ENCODE data around the gene DPP7. TPM values are rescaled to one million over a fixed set of nuclear protein-coding genes. Genes with fewer than 3 reads are reported as not detected.

The DPP7 gene
- total RNA-seq, 1 experiment from 2014 or later: 139 TPM

DNA sequence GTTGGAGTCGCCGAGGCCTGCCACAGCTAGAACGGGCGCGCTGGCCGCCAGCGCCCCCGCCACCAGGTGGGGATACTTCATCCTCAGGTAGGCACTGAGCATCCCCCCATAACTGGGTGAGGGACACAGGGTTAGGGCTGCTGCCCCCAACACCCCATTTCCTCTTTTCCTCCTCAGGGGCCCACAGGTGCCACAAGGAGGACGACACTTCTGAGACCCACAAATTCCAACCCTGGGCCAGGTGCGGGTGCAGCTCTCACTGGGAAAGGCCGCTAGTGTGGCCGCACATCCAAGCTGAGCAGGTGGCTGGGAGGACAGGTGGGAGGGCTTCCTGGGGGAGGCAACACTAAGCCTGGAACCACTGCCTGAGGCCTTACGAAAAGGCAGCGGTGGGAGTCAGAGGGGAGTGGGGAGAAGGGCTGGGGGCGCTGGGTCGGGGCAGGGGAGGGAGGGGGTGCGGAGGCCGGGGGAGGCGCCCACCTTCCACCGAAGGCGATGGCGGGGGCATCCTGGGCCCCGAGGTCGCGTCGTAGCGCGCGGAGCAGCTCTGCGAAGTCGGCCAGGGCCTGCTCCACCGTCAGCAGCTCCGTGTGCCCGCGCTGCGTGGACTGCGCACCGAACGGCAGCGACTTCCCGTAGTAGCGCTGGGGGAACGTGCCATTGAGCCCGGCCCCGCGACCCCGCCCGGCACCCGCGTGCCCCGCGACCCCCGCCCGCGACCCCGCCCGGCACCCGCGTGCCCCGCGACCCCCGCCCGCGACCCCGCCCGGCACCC, 961 bp downstream of the DPP7 start:
- intact Hi-C loops (cut with micrococcal nuclease): no loop called here
- Mint-ChIP-seq H3K36me3 (ENCODE audit: insufficient read depth, unreplicated experiment) (peaks cover 14% of the 10 kb centered on the region), H3K27ac (ENCODE audit: low read depth, unreplicated experiment) (no peak overlapping the region), H3K4me1 (ENCODE audit: insufficient read depth, unreplicated experiment) (no peaks in the 10 kb centered on the region), H3K27me3 (ENCODE audit: insufficient read depth, unreplicated experiment) (no peaks in the 10 kb centered on the region), H3K9me3 (ENCODE audit: unreplicated experiment) (no peaks in the 10 kb centered on the region), H3K4me3 (ENCODE audit: unreplicated experiment) (peak overlapping the region; percentile 62)
- POLR2A ChIA-PET: interaction anchor here (1.7 to 2.4 kb wide), 2 partner anchors 27 to 30 kb away, joined by 3 to 12 read pairs; partner anchors contain the start of gene MAN1B1
- DNase-seq (ENCODE audit: unreplicated experiment): no peak
- BruUV-seq (replicated peaks): TSS peak; percentile 37
- CTCF ChIA-PET: interaction anchor here (0.6 to 0.8 kb wide), 2 partner anchors 85 to 530 kb away, joined by 3 read pairs; no protein-coding TSS in a partner anchor
- TF ChIP-seq, protein P1, sequence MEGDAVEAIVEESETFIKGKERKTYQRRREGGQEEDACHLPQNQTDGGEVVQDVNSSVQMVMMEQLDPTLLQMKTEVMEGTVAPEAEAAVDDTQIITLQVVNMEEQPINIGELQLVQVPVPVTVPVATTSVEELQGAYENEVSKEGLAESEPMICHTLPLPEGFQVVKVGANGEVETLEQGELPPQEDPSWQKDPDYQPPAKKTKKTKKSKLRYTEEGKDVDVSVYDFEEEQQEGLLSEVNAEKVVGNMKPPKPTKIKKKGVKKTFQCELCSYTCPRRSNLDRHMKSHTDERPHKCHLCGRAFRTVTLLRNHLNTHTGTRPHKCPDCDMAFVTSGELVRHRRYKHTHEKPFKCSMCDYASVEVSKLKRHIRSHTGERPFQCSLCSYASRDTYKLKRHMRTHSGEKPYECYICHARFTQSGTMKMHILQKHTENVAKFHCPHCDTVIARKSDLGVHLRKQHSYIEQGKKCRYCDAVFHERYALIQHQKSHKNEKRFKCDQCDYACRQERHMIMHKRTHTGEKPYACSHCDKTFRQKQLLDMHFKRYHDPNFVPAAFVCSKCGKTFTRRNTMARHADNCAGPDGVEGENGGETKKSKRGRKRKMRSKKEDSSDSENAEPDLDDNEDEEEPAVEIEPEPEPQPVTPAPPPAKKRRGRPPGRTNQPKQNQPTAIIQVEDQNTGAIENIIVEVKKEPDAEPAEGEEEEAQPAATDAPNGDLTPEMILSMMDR (IDR thresholded peaks at IDR 0.05; ENCODE audit: unreplicated experiment): no peak

DNA sequence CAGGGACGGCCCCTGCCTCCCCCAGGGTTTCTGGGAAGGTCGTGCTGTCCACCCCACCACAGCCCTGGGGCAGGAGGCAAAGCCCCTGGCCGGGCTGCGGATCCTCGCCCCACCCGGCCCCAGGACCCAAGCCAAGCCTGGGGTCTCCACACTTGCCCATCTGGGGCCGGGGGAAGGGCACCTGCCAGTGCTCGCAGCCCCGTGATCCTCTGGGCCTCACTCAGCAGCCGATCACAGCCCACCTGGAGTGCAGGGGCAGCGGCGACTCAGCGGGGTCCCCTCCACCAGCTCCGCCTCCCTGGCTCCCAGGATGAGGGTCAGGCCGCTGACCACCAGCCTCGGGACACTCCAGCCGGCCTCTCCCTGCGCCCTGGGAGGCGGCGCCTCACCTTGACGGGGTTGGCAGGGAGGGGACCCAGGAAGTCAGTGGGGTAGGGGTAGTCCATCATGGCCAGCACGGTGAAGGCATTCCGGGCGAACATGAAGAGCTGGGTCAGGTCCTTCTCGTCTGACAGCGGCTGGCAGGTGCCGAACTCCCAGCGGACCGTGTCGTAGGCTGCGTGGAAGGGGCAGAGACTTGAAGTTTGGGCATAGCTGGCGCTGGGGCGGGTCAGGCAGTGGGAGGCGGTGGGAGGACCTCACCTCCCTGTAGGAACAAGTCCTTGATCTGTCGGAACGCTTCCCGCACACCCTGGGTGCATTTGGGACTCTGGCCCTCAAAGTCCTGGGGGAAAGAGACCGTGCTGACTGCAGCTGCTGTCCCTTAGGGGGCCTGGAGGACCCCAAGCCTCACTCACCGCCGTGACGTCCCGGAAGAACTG, 1.8 kb downstream of the DPP7 start:
- Mint-ChIP-seq H3K9me3 (ENCODE audit: unreplicated experiment) (no peaks in the 10 kb centered on the region), H3K4me1 (ENCODE audit: insufficient read depth, unreplicated experiment) (no peaks in the 10 kb centered on the region), H3K4me3 (ENCODE audit: unreplicated experiment) (peak overlapping the region; percentile 62), H3K27ac (ENCODE audit: low read depth, unreplicated experiment) (no peak overlapping the region), H3K36me3 (ENCODE audit: insufficient read depth, unreplicated experiment) (peaks cover 17% of the 10 kb centered on the region), H3K27me3 (ENCODE audit: insufficient read depth, unreplicated experiment) (no peaks in the 10 kb centered on the region)
- BruUV-seq (replicated peaks): no TSS peak
- ChIA-PET POLR2A (interaction anchor here (1.7 kb wide), 1 partner anchor 30 kb away, joined by 3 read pairs; no protein-coding TSS in a partner anchor), CTCF (interaction anchor here (0.6 to 0.8 kb wide), 2 partner anchors 84 to 531 kb away, joined by 3 read pairs; no protein-coding TSS in a partner anchor)
- DNase-seq (ENCODE audit: unreplicated experiment): no peak
- intact Hi-C loops (cut with micrococcal nuclease): no loop called here
- TF ChIP-seq, protein P1 (IDR thresholded peaks at IDR 0.05; ENCODE audit: unreplicated experiment): no peak

DNA sequence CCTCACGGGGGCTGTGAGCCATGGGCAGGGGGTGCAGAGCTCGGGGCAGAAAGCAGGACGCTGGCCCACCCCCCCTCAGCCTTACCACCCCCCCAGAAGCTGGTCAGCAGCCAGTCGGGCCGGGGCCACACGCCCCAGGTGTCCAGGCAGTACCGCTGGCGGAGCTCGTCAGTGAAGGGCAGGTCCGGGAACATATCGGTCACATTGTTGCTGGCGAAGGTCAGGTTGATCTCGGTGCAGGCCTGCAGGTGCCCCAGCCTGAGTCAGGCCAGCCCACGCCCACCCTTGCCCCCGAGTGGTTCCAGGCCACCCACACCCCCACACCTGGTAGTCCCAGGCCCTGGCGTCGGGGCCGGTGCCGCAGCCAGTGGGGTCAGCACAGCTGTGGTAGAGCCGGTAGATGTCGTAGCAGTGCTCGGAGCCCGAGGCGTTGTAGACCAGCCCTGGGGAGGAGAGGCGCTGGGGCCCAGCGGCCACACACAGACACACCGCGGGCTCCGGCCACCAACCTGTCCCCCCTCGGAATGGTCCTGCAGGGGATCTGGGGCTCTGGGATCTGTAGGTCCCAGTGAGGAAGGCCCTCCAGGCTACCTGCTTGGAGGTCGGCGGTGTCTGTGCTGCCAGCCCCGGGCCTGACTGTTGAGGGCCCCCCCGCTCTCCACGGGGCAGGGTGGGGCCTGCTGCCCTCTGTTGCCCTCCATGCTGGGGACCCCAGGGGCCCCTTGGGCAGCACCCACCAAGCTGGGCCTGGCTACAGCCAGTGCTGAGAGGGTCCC, 2.6 kb downstream of the DPP7 start:
- H3K36me3 Mint-ChIP-seq (ENCODE audit: insufficient read depth, unreplicated experiment): peaks cover 17% of the 10 kb centered on the region
- no peak for DNase-seq (ENCODE audit: unreplicated experiment)
- no peaks in the 10 kb centered on the region for H3K4me1 Mint-ChIP-seq (ENCODE audit: insufficient read depth, unreplicated experiment)
- no TSS peak for BruUV-seq (replicated peaks)
- ChIA-PET CTCF (interaction anchor here (0.6 kb wide), 1 partner anchor 192 kb away, joined by 3 read pairs; no protein-coding TSS in a partner anchor), POLR2A (interaction anchor here (1.7 kb wide), 1 partner anchor 29 kb away, joined by 3 read pairs; no protein-coding TSS in a partner anchor)
- TF ChIP-seq, protein P1 (IDR thresholded peaks at IDR 0.05; ENCODE audit: unreplicated experiment): no peak
- intact Hi-C loops (cut with micrococcal nuclease): no loop called here
- H3K27ac Mint-ChIP-seq (ENCODE audit: low read depth, unreplicated experiment): no peak overlapping the region
- H3K9me3 Mint-ChIP-seq (ENCODE audit: unreplicated experiment): no peaks in the 10 kb centered on the region
- H3K4me3 Mint-ChIP-seq (ENCODE audit: unreplicated experiment): no peak overlapping the region
- H3K27me3 Mint-ChIP-seq (ENCODE audit: insufficient read depth, unreplicated experiment): no peaks in the 10 kb centered on the region

All from MCF 10A (cell line).